ENCODE measurements around the gene HRH3. TPM values are rescaled to one million over a fixed set of nuclear protein-coding genes. Genes with fewer than 3 reads are reported as not detected.
A peak's percentile ranks its signal among the peaks of the same experiment; 100 is the strongest.

Gene HRH3
- total and polyA plus RNA-seq, 8 donors, result not detected

DNA sequence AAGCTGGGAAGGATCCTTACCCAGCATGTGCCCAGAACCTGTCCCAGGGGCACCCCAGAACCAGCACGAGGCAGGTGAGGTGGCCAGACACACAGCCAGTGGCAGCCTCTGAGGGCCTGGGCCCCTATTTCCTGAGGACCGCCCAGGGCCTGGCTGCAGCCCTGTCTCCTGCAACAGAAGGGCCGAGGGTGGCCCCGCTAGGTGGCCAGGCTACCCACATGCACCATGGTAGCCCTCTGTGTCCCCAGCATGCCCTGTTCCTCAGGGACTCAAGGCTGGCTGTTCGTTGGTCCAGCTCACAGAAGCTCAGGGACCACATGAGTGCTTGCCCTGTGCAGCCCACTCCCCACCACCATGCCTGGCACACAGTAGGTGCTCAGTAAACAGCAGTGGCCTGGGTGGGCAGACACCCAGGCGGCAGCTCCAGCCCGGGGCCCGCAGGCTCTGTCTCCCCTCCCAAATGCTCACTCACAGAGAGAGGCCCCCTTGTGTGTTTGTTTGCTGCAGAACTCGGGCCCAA lies 8.2 kb downstream of the HRH3 start:
- intact Hi-C loops (cut with DNase I; ENCODE audit: low total_unique reads), result no loop called here
- Histone ChIP-seq H3K4me3 (no peak overlapping the region), H3K27ac (no peak overlapping the region), H3K27me3 (peaks cover 10 to 79% (median 67%) of the 10 kb centered on the region in 3 donors), H3K36me3 (no peaks in the 10 kb centered on the region), H3K9me3 (no peaks in the 10 kb centered on the region), H3K4me1 (no peaks in the 10 kb centered on the region)
- WGBS, 5 donors, result 47 to 64% (median 56%) methylated on average over 3 to 9 of the region's 9 CpGs
- no peak for DNase-seq
- TF ChIP-seq POLR2AphosphoS5 (IDR thresholded peaks at IDR 0.05), result no peak
- no peak for TF ChIP-seq POLR2A (IDR thresholded peaks at IDR 0.05)
- TF ChIP-seq EP300 (IDR thresholded peaks at IDR 0.05), result no peak
- TF ChIP-seq CTCF (IDR thresholded peaks at IDR 0.05), result no peak

DNA sequence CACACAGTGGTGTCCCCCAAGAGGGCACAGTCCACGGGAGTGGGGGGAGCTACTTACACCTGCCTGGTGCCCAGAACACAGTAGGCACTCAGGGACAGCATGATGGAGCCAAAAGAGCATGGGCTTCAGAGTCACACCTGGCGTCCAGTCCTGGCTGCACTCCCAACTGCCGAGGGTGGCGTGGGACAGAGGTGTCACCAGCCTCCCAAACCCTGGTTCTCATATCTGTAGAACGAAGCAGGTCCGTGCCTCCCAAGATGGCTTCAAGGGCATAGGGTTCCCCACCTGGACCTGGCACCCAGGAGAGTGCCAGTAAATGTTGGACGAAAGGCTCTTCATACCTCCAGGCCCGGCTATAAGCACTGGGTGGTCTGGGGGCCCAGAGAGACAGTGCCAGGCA lies 8.9 kb downstream of the HRH3 start:
- peaks cover 4 to 73% (median 61%) of the 10 kb centered on the region in 3 donors for H3K27me3 ChIP-seq
- 69 to 81% (median 79%) methylated on average over 8 of the region's 8 CpGs for WGBS, 5 donors

GRCh38 chr20:62210496-62210855 lies 9.6 kb downstream of the HRH3 start:
- Histone ChIP-seq H3K27ac (no peak overlapping the region), H3K4me1 (no peaks in the 10 kb centered on the region), H3K9me3 (no peaks in the 10 kb centered on the region), H3K27me3 (peaks cover 0 to 65% (median 54%) of the 10 kb centered on the region in 3 donors), H3K36me3 (no peaks in the 10 kb centered on the region), H3K4me3 (no peak overlapping the region)
- 44 to 57% (median 50%) methylated on average over 8 to 21 of the region's 21 CpGs for WGBS, 5 donors
- intact Hi-C loops (cut with DNase I; ENCODE audit: low total_unique reads), result no loop called here
- TF ChIP-seq CTCF (IDR thresholded peaks at IDR 0.05) (no peak), EP300 (IDR thresholded peaks at IDR 0.05) (no peak), POLR2AphosphoS5 (IDR thresholded peaks at IDR 0.05) (no peak), POLR2A (IDR thresholded peaks at IDR 0.05) (no peak)
- peak in 1 of 2 donors; percentile 39 for DNase-seq

More for the DNA sequence above, 8.9 kb downstream of the HRH3 start:
- DNase-seq, result no peak
- Histone ChIP-seq H3K36me3 (no peaks in the 10 kb centered on the region), H3K4me3 (no peak overlapping the region), H3K27ac (no peak overlapping the region), H3K9me3 (no peaks in the 10 kb centered on the region), H3K4me1 (no peaks in the 10 kb centered on the region)
- TF ChIP-seq EP300 (IDR thresholded peaks at IDR 0.05) (no peak), POLR2A (IDR thresholded peaks at IDR 0.05) (no peak), CTCF (IDR thresholded peaks at IDR 0.05) (no peak), POLR2AphosphoS5 (IDR thresholded peaks at IDR 0.05) (no peak)
- intact Hi-C loops (cut with DNase I; ENCODE audit: low total_unique reads), result no loop called here

DNA sequence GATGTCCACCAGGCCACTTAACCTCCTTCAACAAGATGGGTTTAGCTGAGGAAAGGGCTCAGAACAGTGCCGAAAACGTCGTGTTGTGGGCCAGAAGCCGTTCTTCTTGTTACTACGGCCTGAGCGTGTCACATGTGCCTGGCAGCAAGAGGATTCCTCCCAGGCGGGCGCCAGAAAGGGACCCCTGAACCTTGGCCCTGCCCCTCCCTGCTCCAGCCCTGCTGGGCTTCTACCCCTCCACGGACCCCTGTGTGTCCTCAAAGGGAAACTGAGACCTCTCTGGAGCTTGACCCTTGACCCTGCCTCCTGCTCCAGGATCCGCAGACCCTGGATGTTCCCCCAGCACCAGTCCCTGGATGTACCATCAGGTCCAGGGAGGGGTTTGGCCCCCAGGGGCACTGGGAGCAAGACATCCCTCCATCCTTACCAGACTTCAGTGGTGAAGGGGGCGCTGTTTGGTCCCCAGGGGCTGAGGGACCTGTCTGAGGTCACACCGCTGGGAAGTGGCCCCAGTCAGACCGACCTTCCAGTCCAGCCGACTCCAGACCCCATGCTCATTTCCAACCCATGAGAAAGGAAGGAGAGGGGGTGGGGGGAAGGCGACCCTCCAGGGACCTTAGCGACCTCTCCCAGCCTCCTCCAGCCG lies 10.1 kb downstream of the HRH3 start:
- Histone ChIP-seq H3K27ac (no peak overlapping the region), H3K4me3 (no peak overlapping the region), H3K36me3 (no peaks in the 10 kb centered on the region), H3K4me1 (no peaks in the 10 kb centered on the region), H3K27me3 (peaks cover 0 to 60% (median 50%) of the 10 kb centered on the region in 3 donors), H3K9me3 (no peaks in the 10 kb centered on the region)
- no peak for TF ChIP-seq POLR2AphosphoS5 (IDR thresholded peaks at IDR 0.05)
- no peak for TF ChIP-seq POLR2A (IDR thresholded peaks at IDR 0.05)
- no peak for TF ChIP-seq EP300 (IDR thresholded peaks at IDR 0.05)
- TF ChIP-seq CTCF (IDR thresholded peaks at IDR 0.05), result no peak
- whole genome bisulfite sequencing, 5 donors, result 56 to 74% (median 60%) methylated on average over 12 to 17 of the region's 17 CpGs
- intact Hi-C loops (cut with DNase I; ENCODE audit: low total_unique reads), result no loop called here
- DNase-seq, result no peak
